HepG2 (cell line): Measurements from ENCODE around the gene CDK5RAP1. TPM values are rescaled to one million over a fixed set of nuclear protein-coding genes. Genes with fewer than 3 reads are reported as not detected.

ENCODE experiments used
- ATAC-seq: fragments of 200-7000 bp; cut with Tn5 transposase; 3 replicates; pipeline ENCODE4 v1.9.1; 2020; ENCODE audit warnings: mild to moderate bottlenecking, moderate library complexity
- BruUV-seq: library from RNA; stranded (reverse); fragments of 400-500 nt; replicated peaks from 2 replicates; lab custom pipeline; 2021; lab: Mats Ljungman, UMichigan
- CTCF ChIA-PET: fragments of 300-600 bp; formaldehyde crosslinking; extraction: SDS; loops from one replicate; lab custom pipeline; 2021; ENCODE audit warnings: low total read pairs, inconsistent platforms, low intra/inter-chr PET ratio; lab: Yijun Ruan, JAX
- POLR2A ChIA-PET: fragments of 350-600 bp; sonication (Branson Sonifier 250); formaldehyde crosslinking; loops from one replicate; lab custom pipeline; 2020; ENCODE audit warnings: antibody characterized with exemption, inconsistent platforms; lab: Yijun Ruan, JAX
- DNase-seq: peaks from one replicate; pipeline ENCODE4 v3.0.0-alpha.2; 2015; ENCODE audit warnings: low spot score
- FAIRE-seq: peaks from 3 replicates; lab custom pipeline; 2011; peaks lifted over from hg19 to GRCh38; lab: Jason Lieb, UNC
- H2AFZ ChIP-seq: one replicate; pipeline ENCODE4 v1.6.1; 2011; ENCODE audit warnings: low read length, inconsistent platforms
- H3K27ac ChIP-seq: fragments of 300-600 bp; 3 replicates; pipeline ENCODE4 v1.8.0; 2011; ENCODE audit warnings: mixed run types, mild to moderate bottlenecking, mixed read lengths, low read length, inconsistent platforms; ENCODE audit not compliant: insufficient read depth; ENCODE audit errors: extremely low read length
- H3K27me3 ChIP-seq, 2 experiments: fragments of 200-600 bp in 1 of 2; 2 replicates in 1 of 2; 3 replicates in 1 of 2; pipeline versions ENCODE4 v1.6.0 to v1.8.0; 2011; ENCODE audit warnings: low read length in 2 of 2, mild to moderate bottlenecking in 2 of 2, moderate library complexity in 2 of 2, inconsistent platforms in 1 of 2; ENCODE audit not compliant: insufficient read depth in 2 of 2, control insufficient read depth in 1 of 2
- H3K36me3 ChIP-seq, 2 experiments: fragments of 200-600 bp in 1 of 2; replicated peaks in 1 of 2; 2 replicates in 1 of 2; 3 replicates in 1 of 2; pipeline versions ENCODE4 v1.5.1 to v1.8.0; 2011; ENCODE audit warnings: low read length in 2 of 2, inconsistent platforms in 1 of 2; ENCODE audit not compliant: insufficient read depth in 2 of 2, control insufficient read depth in 1 of 2
- H3K4me1 ChIP-seq: 2 replicates; pipeline ENCODE4 v1.5.1; 2012; ENCODE audit warnings: low read length, inconsistent platforms; ENCODE audit not compliant: insufficient read depth
- H3K4me2 ChIP-seq: 2 replicates; pipeline ENCODE4 v1.6.0; 2011; ENCODE audit warnings: low read depth, low read length, inconsistent platforms
- H3K4me3 ChIP-seq, 3 experiments: fragments of 200-600 bp in 1 of 3; sonication (generic), shearing (Covaris generic) in 1 of 3; replicated peaks in 1 of 3; 2 replicates each; pipeline ENCODE4 v1.5.1; 2011 to 2016; ENCODE audit warnings: low read length in 3 of 3, inconsistent platforms in 2 of 3, low read depth in 2 of 3, mild to moderate bottlenecking in 2 of 3, control low read depth in 1 of 3, mixed read lengths in 1 of 3; ENCODE audit not compliant: insufficient read depth in 1 of 3
- H3K79me2 ChIP-seq: one replicate; pipeline ENCODE4 v1.6.1; 2011; ENCODE audit warnings: low read length, inconsistent platforms; ENCODE audit not compliant: insufficient read depth
- H3K9ac ChIP-seq: 2 replicates; pipeline ENCODE4 v1.6.0; 2011; ENCODE audit warnings: mild to moderate bottlenecking, low read depth, low read length, inconsistent platforms; ENCODE audit not compliant: insufficient read depth
- H3K9me3 ChIP-seq: 2 replicates; pipeline ENCODE4 v1.5.1; 2012; ENCODE audit warnings: mild to moderate bottlenecking, low read length
- H4K20me1 ChIP-seq: 2 replicates; pipeline ENCODE4 v1.6.0; 2011; ENCODE audit warnings: inconsistent platforms, mild to moderate bottlenecking, low read length, moderate library complexity; ENCODE audit not compliant: insufficient read depth
- BCL6 ChIP-seq: IDR thresholded peaks from 2 replicates; pipeline ENCODE4 v1.6.1; 2016; ENCODE audit warnings: missing genetic modification reagents, missing compliant biosample characterization
- CC2D1A ChIP-seq: sonication (generic); formaldehyde crosslinking; IDR thresholded peaks from 2 replicates; pipeline ENCODE4 v1.8.1; 2023; ENCODE audit warnings: mild to moderate bottlenecking, missing genetic modification reagents
- HOXD1 ChIP-seq: sonication (generic); formaldehyde crosslinking; IDR thresholded peaks from 2 replicates; pipeline ENCODE4 v1.5.0; 2020; ENCODE audit warnings: missing genetic modification reagents
- KLF11 ChIP-seq: IDR thresholded peaks from 2 replicates; pipeline ENCODE4 v1.6.1; 2016; ENCODE audit warnings: missing compliant biosample characterization
- MED13 ChIP-seq: sonication (generic); formaldehyde crosslinking; IDR thresholded peaks from 2 replicates; pipeline ENCODE4 v1.5.0; 2020; ENCODE audit warnings: missing genetic modification reagents
- MLLT10 ChIP-seq: sonication (generic); formaldehyde crosslinking; IDR thresholded peaks from 2 replicates; pipeline ENCODE4 v1.4.0; 2020; ENCODE audit warnings: missing genetic modification reagents
- NFYB ChIP-seq: sonication (generic); formaldehyde crosslinking; IDR thresholded peaks from 2 replicates; pipeline ENCODE4 v1.4.0; 2020; ENCODE audit warnings: missing genetic modification reagents
- SP5 ChIP-seq: IDR thresholded peaks from 2 replicates; pipeline ENCODE4 v1.6.1; 2016; ENCODE audit warnings: low read depth, borderline replicate concordance
- ZBTB7B ChIP-seq: sonication (generic); formaldehyde crosslinking; IDR thresholded peaks from 2 replicates; pipeline ENCODE4 v1.4.0; 2020; ENCODE audit warnings: missing genetic modification reagents
- ZC3H4 ChIP-seq: sonication (generic); formaldehyde crosslinking; IDR thresholded peaks from 2 replicates; pipeline ENCODE4 v1.4.0; 2020; ENCODE audit warnings: missing genetic modification reagents, borderline replicate concordance
- ZNF17 ChIP-seq: sonication (generic); formaldehyde crosslinking; IDR thresholded peaks from 2 replicates; pipeline ENCODE4 v1.5.0; 2020; ENCODE audit warnings: mild to moderate bottlenecking, missing genetic modification reagents
- ZNF225 ChIP-seq: sonication (generic); formaldehyde crosslinking; IDR thresholded peaks from 2 replicates; pipeline ENCODE4 v1.4.0; 2020; ENCODE audit warnings: mild to moderate bottlenecking, missing genetic modification reagents
- ZNF274 ChIP-seq: sonication (generic); formaldehyde crosslinking; IDR thresholded peaks from 2 replicates; pipeline ENCODE4 v1.5.1; 2020; ENCODE audit warnings: mild to moderate bottlenecking, missing genetic modification reagents
- ZNF343 ChIP-seq: sonication (generic); formaldehyde crosslinking; IDR thresholded peaks from 2 replicates; pipeline ENCODE4 v1.4.0; 2020; ENCODE audit warnings: mild to moderate bottlenecking, missing genetic modification reagents
- ZNF496 ChIP-seq: sonication (generic); formaldehyde crosslinking; IDR thresholded peaks from 2 replicates; pipeline ENCODE4 v1.8.1; 2023; ENCODE audit warnings: mild to moderate bottlenecking, moderate library complexity, missing genetic modification reagents; ENCODE audit not compliant: insufficient replicate concordance
- ZNF749 ChIP-seq: sonication (generic); formaldehyde crosslinking; IDR thresholded peaks from 2 replicates; pipeline ENCODE4 v1.8.0; 2022; ENCODE audit warnings: mild to moderate bottlenecking, missing genetic modification reagents, moderate library complexity, borderline replicate concordance
- ZNF777 ChIP-seq: sonication (generic); formaldehyde crosslinking; IDR thresholded peaks from 2 replicates; pipeline ENCODE4 v1.4.0; 2020; ENCODE audit warnings: missing genetic modification reagents
- WGBS: methylation state at CpG from one replicate; pipeline ENCODE4 v1.1.6; 2017; ENCODE audit warnings: low lambda C conversion rate; 5-methylcytosine and 5-hydroxymethylcytosine counted together
- in situ Hi-C: cut with HindIII; loops from 2 replicates; pipeline ENCODE4 v1.10.0; 2017; ENCODE audit warnings: low pct_unique_long_range_greater_than_20kb; ENCODE audit not compliant: extremely low pct_ligation_motif_present
- intact Hi-C: fragments of 100-400 bp; cut with micrococcal nuclease; formaldehyde crosslinking; loops from one replicate; pipeline ENCODE4 v1.10.0; 2022; ENCODE audit not compliant: unreplicated experiment
- polyA plus RNA-seq, 8 experiments: library from polyadenylated mRNA; depleted of rRNA in 3 of 8; stranded (reverse) in 7 of 8; unstranded in 1 of 8; fragments of >200 nt; fragmentation: Illumina TruSeq in 4 of 8; extraction: Trizol in 4 of 8; gene quantifications; 2 replicates each; pipeline versions ENCODE4 v1.2.1 to v1.2.3, GENCODE V29; 2011 to 2016; ENCODE audit warnings: low read depth in 4 of 8, missing spikeins in 1 of 8, mixed read lengths in 1 of 8; ENCODE audit not compliant: insufficient read depth in 1 of 8
- total RNA-seq, 5 experiments: library from RNA; depleted of rRNA; stranded (reverse); fragments of >200 nt; fragmentation: Illumina TruSeq; extraction: Trizol; gene quantifications; 2 replicates each; pipeline ENCODE4 v1.2.3, GENCODE V29; 2016; ENCODE audit warnings: low read depth in 1 of 5
- TF ChIP-seq, protein P1 (sequence below): sonication (generic); formaldehyde crosslinking; IDR thresholded peaks from 2 replicates; pipeline ENCODE4 v1.5.1; 2020; ENCODE audit warnings: missing genetic modification reagents, mild to moderate bottlenecking, borderline replicate concordance
- TF ChIP-seq, protein P2 (sequence below): sonication (generic); formaldehyde crosslinking; IDR thresholded peaks from 2 replicates; pipeline ENCODE4 v1.4.0; 2020; ENCODE audit warnings: missing genetic modification reagents

CDK5RAP1 gene
- total and polyA plus RNA-seq, 2 of the 13 experiments (the other 11 are each of a cell fraction or from before 2014, with no cell fraction given): 53.6 to 98.2 TPM

- no TSS peak for BruUV-seq
- Histone ChIP-seq H3K4me2 (peak overlapping the region; percentile 36), H3K4me3 (no peak overlapping the region; a peak in 1 of 6 replicates), H3K27me3 (no peaks in the 10 kb centered on the region), H3K9me3 (no peaks in the 10 kb centered on the region), H4K20me1 (no peaks in the 10 kb centered on the region), H2AFZ (no peak overlapping the region), H3K27ac (peak overlapping the region; percentile 70), H3K36me3 (peaks cover 17 to 48% of the 10 kb centered on the region in 2 experiments), H3K9ac (peak overlapping the region; percentile 55), H3K4me1 (peaks cover 38% of the 10 kb centered on the region), H3K79me2 (no peaks in the 10 kb centered on the region)
- peak; percentile 99 for DNase-seq
- in situ Hi-C loops (no loop called here), intact Hi-C loops (loop anchor here (1.0 kb wide), 1 partner anchor 69 kb away; the partner anchor contains the start of gene SNTA1)
- WGBS: 16% methylated on average over 4 of the region's 4 CpGs
- ChIA-PET CTCF (no interaction called here), POLR2A (interaction anchor here (0.5 to 2.5 kb wide), 21 partner anchors 9 to 620 kb away, joined by 3 to 56 read pairs (median 4); partner anchors contain the start of genes CBFA2T2, CDK5RAP1, MAPRE1 and RALY)
- ATAC-seq: peak; percentile 96
- FAIRE-seq: peak; percentile 86
- peak; percentile 93 for TF ChIP-seq HOXD1
- peak; percentile 88 for TF ChIP-seq SP5 (CRISPR knock-in tag)
- no peak for TF ChIP-seq ZNF343 (CRISPR knock-in tag)
- TF ChIP-seq ZNF496 (CRISPR knock-in tag): no peak
- no peak for TF ChIP-seq ZNF225 (CRISPR knock-in tag)
- TF ChIP-seq MLLT10 (CRISPR knock-in tag): no peak
- peak; percentile 23; the same call in 1 of the 2 replicates for TF ChIP-seq NFYB (CRISPR knock-in tag)
- TF ChIP-seq, protein P1, sequence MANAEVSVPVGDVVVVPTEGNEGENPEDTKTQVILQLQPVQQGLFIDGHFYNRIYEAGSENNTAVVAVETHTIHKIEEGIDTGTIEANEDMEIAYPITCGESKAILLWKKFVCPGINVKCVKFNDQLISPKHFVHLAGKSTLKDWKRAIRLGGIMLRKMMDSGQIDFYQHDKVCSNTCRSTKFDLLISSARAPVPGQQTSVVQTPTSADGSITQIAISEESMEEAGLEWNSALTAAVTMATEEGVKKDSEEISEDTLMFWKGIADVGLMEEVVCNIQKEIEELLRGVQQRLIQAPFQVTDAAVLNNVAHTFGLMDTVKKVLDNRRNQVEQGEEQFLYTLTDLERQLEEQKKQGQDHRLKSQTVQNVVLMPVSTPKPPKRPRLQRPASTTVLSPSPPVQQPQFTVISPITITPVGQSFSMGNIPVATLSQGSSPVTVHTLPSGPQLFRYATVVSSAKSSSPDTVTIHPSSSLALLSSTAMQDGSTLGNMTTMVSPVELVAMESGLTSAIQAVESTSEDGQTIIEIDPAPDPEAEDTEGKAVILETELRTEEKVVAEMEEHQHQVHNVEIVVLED: no peak; the same call in 1 of the 2 replicates
- TF ChIP-seq ZNF17: no peak
- TF ChIP-seq ZNF777 (CRISPR knock-in tag): no peak
- 0 out of 2 replicates have a peak, but pooled peaks have one; percentile 15 for TF ChIP-seq CC2D1A (CRISPR knock-in tag)
- TF ChIP-seq ZNF274 (CRISPR knock-in tag): no peak
- no peak for TF ChIP-seq MED13
- peak; percentile 89; the same call in 1 of the 2 replicates for TF ChIP-seq KLF11 (CRISPR knock-in tag)
- TF ChIP-seq BCL6 (CRISPR knock-in tag): peak; percentile 88
- TF ChIP-seq ZNF749 (CRISPR knock-in tag): no peak; the same call in 1 of the 2 replicates
- peak; percentile 96 for TF ChIP-seq ZBTB7B (CRISPR knock-in tag)
- TF ChIP-seq, protein P2, sequence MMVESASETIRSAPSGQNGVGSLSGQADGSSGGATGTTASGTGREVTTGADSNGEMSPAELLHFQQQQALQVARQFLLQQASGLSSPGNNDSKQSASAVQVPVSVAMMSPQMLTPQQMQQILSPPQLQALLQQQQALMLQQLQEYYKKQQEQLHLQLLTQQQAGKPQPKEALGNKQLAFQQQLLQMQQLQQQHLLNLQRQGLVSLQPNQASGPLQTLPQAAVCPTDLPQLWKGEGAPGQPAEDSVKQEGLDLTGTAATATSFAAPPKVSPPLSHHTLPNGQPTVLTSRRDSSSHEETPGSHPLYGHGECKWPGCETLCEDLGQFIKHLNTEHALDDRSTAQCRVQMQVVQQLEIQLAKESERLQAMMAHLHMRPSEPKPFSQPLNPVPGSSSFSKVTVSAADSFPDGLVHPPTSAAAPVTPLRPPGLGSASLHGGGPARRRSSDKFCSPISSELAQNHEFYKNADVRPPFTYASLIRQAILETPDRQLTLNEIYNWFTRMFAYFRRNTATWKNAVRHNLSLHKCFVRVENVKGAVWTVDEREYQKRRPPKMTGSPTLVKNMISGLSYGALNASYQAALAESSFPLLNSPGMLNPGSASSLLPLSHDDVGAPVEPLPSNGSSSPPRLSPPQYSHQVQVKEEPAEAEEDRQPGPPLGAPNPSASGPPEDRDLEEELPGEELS (CRISPR knock-in tag): peak; percentile 100
- TF ChIP-seq ZC3H4 (CRISPR knock-in tag): no peak; the same call in 1 of the 2 replicates
These were observed 27.3 kb downstream of the CDK5RAP1 start for GRCh38 chr20:33373735-33374605.
